H9 (cell line): Measurements from ENCODE around the gene APP. TPM values are rescaled to one million over a fixed set of nuclear protein-coding genes. Genes with fewer than 3 reads are reported as not detected.
A peak's percentile ranks its signal among the peaks of the same experiment; 100 is the strongest.

ENCODE experiments used
- DNase-seq: peaks from one replicate; pipeline ENCODE4 v3.0.0-alpha.2; 2017
- H2AFZ ChIP-seq: one replicate; pipeline ENCODE4 v1.6.1; 2013; ENCODE audit warnings: mild to moderate bottlenecking, low read length, control low read depth, moderate library complexity
- H2AK5ac ChIP-seq: 2 replicates; pipeline ENCODE4 v1.6.1; 2013; ENCODE audit warnings: low read length, control low read depth, mixed read lengths; ENCODE audit not compliant: insufficient read length
- H2BK120ac ChIP-seq: one replicate; pipeline ENCODE4 v1.6.1; 2013; ENCODE audit warnings: low read depth, mild to moderate bottlenecking, low read length, control low read depth, inconsistent platforms; ENCODE audit not compliant: poor library complexity, severe bottlenecking
- H2BK12ac ChIP-seq: 2 replicates; pipeline ENCODE4 v1.6.1; 2013; ENCODE audit warnings: low read length, control low read depth, mixed read lengths, low read depth; ENCODE audit not compliant: insufficient read length
- H2BK15ac ChIP-seq: 2 replicates; pipeline ENCODE4 v1.6.1; 2013; ENCODE audit warnings: low read depth, low read length, control low read depth
- H2BK20ac ChIP-seq: one replicate; pipeline ENCODE4 v1.6.1; 2013; ENCODE audit warnings: low read depth, mild to moderate bottlenecking, low read length, control low read depth, inconsistent platforms; ENCODE audit not compliant: poor library complexity, severe bottlenecking
- H2BK5ac ChIP-seq: 2 replicates; pipeline ENCODE4 v1.6.1; 2013; ENCODE audit warnings: low read length, control low read depth, mixed read lengths; ENCODE audit not compliant: insufficient read length
- H3K14ac ChIP-seq: 2 replicates; pipeline ENCODE4 v1.6.1; 2013; ENCODE audit warnings: low read length, control low read depth; ENCODE audit not compliant: insufficient read depth
- H3K18ac ChIP-seq: 2 replicates; pipeline ENCODE4 v1.6.1; 2013; ENCODE audit warnings: low read depth, mild to moderate bottlenecking, mixed read lengths, low read length, control low read depth; ENCODE audit not compliant: insufficient read length
- H3K23ac ChIP-seq: 2 replicates; pipeline ENCODE4 v1.6.1; 2013; ENCODE audit warnings: low read length, control low read depth, mixed read lengths, low read depth; ENCODE audit not compliant: insufficient read length
- H3K23me2 ChIP-seq: 2 replicates; pipeline ENCODE4 v1.6.1; 2013; ENCODE audit warnings: low read depth, mild to moderate bottlenecking, mixed read lengths, low read length, control low read depth; ENCODE audit not compliant: insufficient read length, poor library complexity, severe bottlenecking
- H3K27ac ChIP-seq: 2 replicates; pipeline ENCODE4 v1.5.1; 2013; ENCODE audit warnings: low read length, control low read depth, mixed read lengths, low read depth; ENCODE audit not compliant: insufficient read length
- H3K27me3 ChIP-seq: 2 replicates; pipeline ENCODE4 v1.6.1; 2013; ENCODE audit warnings: low read length, control low read depth, inconsistent platforms; ENCODE audit not compliant: insufficient read depth
- H3K4ac ChIP-seq: 2 replicates; pipeline ENCODE4 v1.6.1; 2013; ENCODE audit warnings: low read depth, mild to moderate bottlenecking, control low read depth, inconsistent platforms, low read length, moderate library complexity
- H3K4me1 ChIP-seq: 2 replicates; pipeline ENCODE4 v1.6.1; 2013; ENCODE audit warnings: low read length, control low read depth, inconsistent platforms; ENCODE audit not compliant: insufficient read depth
- H3K4me2 ChIP-seq: 2 replicates; pipeline ENCODE4 v1.6.1; 2013; ENCODE audit warnings: low read length, control low read depth, mixed read lengths; ENCODE audit not compliant: insufficient read length, insufficient read depth
- H3K56ac ChIP-seq: 2 replicates; pipeline ENCODE4 v1.6.1; 2013; ENCODE audit warnings: low read depth, mild to moderate bottlenecking, mixed read lengths, low read length, control low read depth; ENCODE audit not compliant: insufficient read length
- H3K79me1 ChIP-seq: 2 replicates; pipeline ENCODE4 v1.6.1; 2013; ENCODE audit warnings: low read depth, mild to moderate bottlenecking, moderate library complexity, low read length, control low read depth, inconsistent platforms; ENCODE audit not compliant: insufficient read depth, poor library complexity, severe bottlenecking
- H3K79me2 ChIP-seq: 2 replicates; pipeline ENCODE4 v1.6.1; 2013; ENCODE audit warnings: low read length, control low read depth, inconsistent platforms; ENCODE audit not compliant: insufficient read depth
- H3K9ac ChIP-seq: 2 replicates; pipeline ENCODE4 v1.6.1; 2013; ENCODE audit warnings: low read length, control low read depth, mixed read lengths; ENCODE audit not compliant: insufficient read length; ENCODE audit errors: extremely low read depth
- H3K9me3 ChIP-seq: one replicate; pipeline ENCODE4 v1.6.1; 2013; ENCODE audit warnings: low read depth, low read length, inconsistent platforms; ENCODE audit not compliant: control insufficient read depth
- H3T11ph ChIP-seq: one replicate; pipeline ENCODE4 v1.6.1; 2013; ENCODE audit warnings: mild to moderate bottlenecking, low read length, control low read depth, inconsistent platforms
- H4K20me1 ChIP-seq: one replicate; pipeline ENCODE4 v1.6.1; 2013; ENCODE audit not compliant: control insufficient read depth, insufficient read length, insufficient read depth
- H4K5ac ChIP-seq: 2 replicates; pipeline ENCODE4 v1.6.1; 2013; ENCODE audit warnings: low read depth, mild to moderate bottlenecking, mixed read lengths, low read length, control low read depth; ENCODE audit not compliant: insufficient read length
- H4K8ac ChIP-seq: replicated peaks from 2 replicates; pipeline ENCODE4 v1.6.1; 2013; ENCODE audit warnings: low read length, control low read depth, mixed read lengths, low read depth; ENCODE audit not compliant: insufficient read length
- H4K91ac ChIP-seq: 2 replicates; pipeline ENCODE4 v1.6.1; 2013; ENCODE audit warnings: low read depth, mild to moderate bottlenecking, moderate library complexity, mixed read lengths, low read length, control low read depth; ENCODE audit not compliant: insufficient read length
- H3K27ac Mint-ChIP-seq, 3 experiments: 2 replicates in 2 of 3; 3 replicates in 1 of 3; pipeline ENCODE4 v1.8.0; 2020 to 2021; ENCODE audit warnings: mixed read lengths in 3 of 3, mild to moderate bottlenecking in 1 of 3, moderate library complexity in 1 of 3
- H3K27me3 Mint-ChIP-seq: 2 replicates; pipeline ENCODE4 v1.8.0; 2021; ENCODE audit warnings: low read depth, mild to moderate bottlenecking, moderate library complexity, mixed read lengths
- H3K36me3 Mint-ChIP-seq, 3 experiments: 2 replicates in 2 of 3; 3 replicates in 1 of 3; pipeline ENCODE4 v1.8.0; 2020 to 2021; ENCODE audit warnings: low read depth in 3 of 3, mixed read lengths in 3 of 3; ENCODE audit not compliant: insufficient read depth in 1 of 3
- H3K4me1 Mint-ChIP-seq, 2 experiments: 2 replicates each; pipeline ENCODE4 v1.8.0; 2020; ENCODE audit warnings: mixed read lengths in 2 of 2
- H3K4me3 Mint-ChIP-seq, 2 experiments: 2 replicates in 1 of 2; 3 replicates in 1 of 2; pipeline ENCODE4 v1.8.0; 2020 to 2021; ENCODE audit warnings: mild to moderate bottlenecking in 2 of 2, mixed read lengths in 2 of 2, moderate library complexity in 1 of 2
- H3K9me3 Mint-ChIP-seq, 2 experiments: 2 replicates in 1 of 2; 3 replicates in 1 of 2; pipeline ENCODE4 v1.8.0; 2020; ENCODE audit warnings: mild to moderate bottlenecking in 2 of 2, mixed read lengths in 2 of 2, moderate library complexity in 1 of 2
- CTCF ChIP-seq: fragments of 200-600 bp; sonication (generic); conservative IDR thresholded peaks from 3 replicates; pipeline ENCODE4 v1.8.0; 2021; ENCODE audit warnings: antibody characterized with exemption, mild to moderate bottlenecking
- WGBS: extraction: QIAGEN DNeasy Blood & Tissue Kit; methylation state at CpG from one replicate; pipeline ENCODE4 v1.1.7; 2013; ENCODE audit warnings: missing lambda C conversion rate, low lambda C conversion rate, mixed read lengths; ENCODE audit not compliant: insufficient read length; ENCODE audit errors: extremely low coverage; 5-methylcytosine and 5-hydroxymethylcytosine counted together
- total RNA-seq: library from RNA; stranded (reverse); gene quantifications from 2 replicates; pipeline ENCODE4 v1.2.1, GENCODE V29; 2021

APP gene
- total RNA-seq, 1 experiment from 2014 or later: 380 TPM

- H3K9me3 Mint-ChIP-seq: no peaks in the 10 kb centered on the region
- no peak overlapping the region for H3K14ac ChIP-seq
- no peak overlapping the region for H3K4me2 ChIP-seq
- H3K27ac ChIP-seq: no peak overlapping the region
- peaks cover 6 to 27% (median 15%) of the 10 kb centered on the region in 3 experiments for H3K36me3 Mint-ChIP-seq
- H4K8ac ChIP-seq: no peak overlapping the region
- no peak overlapping the region for H2AK5ac ChIP-seq
- WGBS: no CpG with 5 or more reads among the region's 4 CpGs
- no peak overlapping the region for H2BK12ac ChIP-seq
- no peak overlapping the region for H3K4ac ChIP-seq
- no peak overlapping the region for H3K4me3 Mint-ChIP-seq
- H2AFZ ChIP-seq: no peak overlapping the region
- H2BK5ac ChIP-seq: no peak overlapping the region
- no peaks in the 10 kb centered on the region for H3K79me1 ChIP-seq
- H3K9ac ChIP-seq: no peak overlapping the region
- H2BK15ac ChIP-seq: no peak overlapping the region
- H3K4me1 Mint-ChIP-seq: peaks cover 28 to 29% of the 10 kb centered on the region in 2 experiments
- H3K27me3 ChIP-seq: no peaks in the 10 kb centered on the region
- no peaks in the 10 kb centered on the region for H3K27me3 Mint-ChIP-seq
- no peak overlapping the region for H3K56ac ChIP-seq
- no peak overlapping the region for H4K91ac ChIP-seq
- H3K18ac ChIP-seq: no peak overlapping the region
- H3K9me3 ChIP-seq: no peaks in the 10 kb centered on the region
- no peak for DNase-seq
- no peak overlapping the region for H3T11ph ChIP-seq
- no peak overlapping the region for H3K23ac ChIP-seq
- peak overlapping the region in 2 of 3 experiments; percentile 58 to 73; a peak in 3 of 7 replicates for H3K27ac Mint-ChIP-seq
- no peak overlapping the region for H2BK120ac ChIP-seq
- H3K23me2 ChIP-seq: no peaks in the 10 kb centered on the region
- H4K5ac ChIP-seq: no peak overlapping the region
- H4K20me1 ChIP-seq: no peaks in the 10 kb centered on the region
- H2BK20ac ChIP-seq: no peak overlapping the region
- H3K79me2 ChIP-seq: no peaks in the 10 kb centered on the region
- peaks cover 2% of the 10 kb centered on the region; the same call in 1 of the 2 replicates for H3K4me1 ChIP-seq
- no peak for TF ChIP-seq CTCF
Measured at GRCh38 chr21:25934771-25935224, 235.8 kb downstream of the APP start.
